Activated CD8-positive, alpha-beta T cell treated with anti-CD3 and anti-CD28 coated beads for 36 hours (primary cell): Measurements from ENCODE around the gene PREB. TPM values are rescaled to one million over a fixed set of nuclear protein-coding genes. Genes with fewer than 3 reads are reported as not detected.

Source experiments
- ATAC-seq: fragments of 200-7000 bp; cut with Tn5 transposase; one replicate; pipeline ENCODE4 v1.10.0; 2021; ENCODE audit warnings: mild to moderate bottlenecking, moderate library complexity
- CTCF ChIA-PET: fragments of 350-600 bp; sonication (Branson Sonifier 250); formaldehyde crosslinking; loops from one replicate; lab custom pipeline; 2021; ENCODE audit warnings: antibody characterized with exemption; lab: Charles Lee
- POLR2A ChIA-PET: fragments of 350-600 bp; sonication (Branson Sonifier 250); formaldehyde crosslinking; loops from one replicate; lab custom pipeline; 2021; ENCODE audit warnings: antibody characterized with exemption; lab: Charles Lee
- DNase-seq: peaks from one replicate; pipeline ENCODE4 v3.0.0-alpha.2; 2020
- H3K27ac Mint-ChIP-seq: one replicate; pipeline ENCODE4 v1.8.0; 2021; ENCODE audit warnings: mild to moderate bottlenecking, mixed read lengths
- H3K27me3 Mint-ChIP-seq: one replicate; pipeline ENCODE4 v1.8.0; 2021; ENCODE audit warnings: mixed read lengths
- H3K36me3 Mint-ChIP-seq: one replicate; pipeline ENCODE4 v1.8.0; 2021; ENCODE audit warnings: low read depth, mixed read lengths
- H3K4me1 Mint-ChIP-seq: one replicate; pipeline ENCODE4 v1.8.0; 2021; ENCODE audit warnings: low read depth, mixed read lengths
- H3K4me3 Mint-ChIP-seq: one replicate; pipeline ENCODE4 v1.8.0; 2021; ENCODE audit warnings: mild to moderate bottlenecking, moderate library complexity, mixed read lengths
- H3K9me3 Mint-ChIP-seq: one replicate; pipeline ENCODE4 v1.8.0; 2021; ENCODE audit warnings: mixed read lengths
- CTCF ChIP-seq: fragments of 200-600 bp; IDR thresholded peaks from one replicate; pipeline ENCODE4 v1.8.0; 2022; ENCODE audit warnings: antibody characterized with exemption, mild to moderate bottlenecking
- intact Hi-C: fragments of 100-400 bp; cut with micrococcal nuclease; formaldehyde crosslinking; loops from one replicate; pipeline ENCODE4 v1.10.0; 2022
- total RNA-seq, 2 experiments: library from RNA; stranded (reverse); gene quantifications; one replicate each; pipeline ENCODE4 v1.2.3, GENCODE V29; 2021

PREB gene
- total RNA-seq, 2 experiments from 2014 or later = 60.5 to 63.2 TPM

GRCh38 chr2:27171351-27171848 is 37.0 kb upstream of the PREB start:
- Mint-ChIP-seq H3K4me1 (peaks cover 6% of the 10 kb centered on the region), H3K36me3 (no peaks in the 10 kb centered on the region), H3K9me3 (no peaks in the 10 kb centered on the region), H3K27me3 (peaks cover 11% of the 10 kb centered on the region), H3K4me3 (no peak overlapping the region), H3K27ac (no peak overlapping the region)
- no peak for DNase-seq
- ChIA-PET CTCF (interaction anchor here (0.8 to 2.4 kb wide), 9 partner anchors 12 to 210 kb away, joined by 3 to 27 read pairs (median 3); no protein-coding TSS in a partner anchor), POLR2A (no interaction called here)
- no peak for ATAC-seq
- no peak for TF ChIP-seq CTCF
- intact Hi-C loops = no loop called here

- DNase-seq (no peak), ATAC-seq (no peak)
- Mint-ChIP-seq H3K4me1 (peaks cover 6% of the 10 kb centered on the region), H3K9me3 (no peaks in the 10 kb centered on the region), H3K27ac (no peak overlapping the region), H3K36me3 (no peaks in the 10 kb centered on the region), H3K4me3 (no peak overlapping the region), H3K27me3 (peaks cover 9% of the 10 kb centered on the region)
- no peak for TF ChIP-seq CTCF
- ChIA-PET CTCF (interaction anchor here (1.0 to 2.4 kb wide), 31 partner anchors 8 to 239 kb away, joined by 3 to 27 read pairs (median 4); partner anchors contain the start of gene ABHD1), POLR2A (no interaction called here)
- intact Hi-C loops = no loop called here
Measured at GRCh38 chr2:27170581-27171337, 36.3 kb upstream of the PREB start.

GRCh38 chr2:27164960-27165763 is 30.7 kb upstream of the PREB start:
- no peak for TF ChIP-seq CTCF
- intact Hi-C loops = no loop called here
- Mint-ChIP-seq H3K27ac (no peak overlapping the region), H3K36me3 (no peaks in the 10 kb centered on the region), H3K9me3 (no peaks in the 10 kb centered on the region), H3K4me3 (no peak overlapping the region), H3K27me3 (peaks cover 1% of the 10 kb centered on the region), H3K4me1 (peaks cover 4% of the 10 kb centered on the region)
- ATAC-seq (no peak), DNase-seq (no peak)
- ChIA-PET POLR2A (no interaction called here), CTCF (interaction anchor here (1.4 to 1.9 kb wide), 3 partner anchors 11 to 115 kb away, joined by 4 to 7 read pairs (median 5); no protein-coding TSS in a partner anchor)

- no peaks in the 10 kb centered on the region for H3K9me3 Mint-ChIP-seq
- ChIA-PET POLR2A (interaction anchor here (0.7 kb wide), 1 partner anchor 349 kb away, joined by 3 read pairs; no protein-coding TSS in a partner anchor), CTCF (no interaction called here)
- no peak for TF ChIP-seq CTCF
- intact Hi-C loops = no loop called here
- no peak overlapping the region for H3K27ac Mint-ChIP-seq
- H3K36me3 Mint-ChIP-seq = no peaks in the 10 kb centered on the region
- H3K27me3 Mint-ChIP-seq = no peaks in the 10 kb centered on the region
- DNase-seq (no peak), ATAC-seq (no peak)
- H3K4me1 Mint-ChIP-seq = peaks cover 4% of the 10 kb centered on the region
- no peak overlapping the region for H3K4me3 Mint-ChIP-seq
Measured at GRCh38 chr2:27162151-27163121, 28.0 kb upstream of the PREB start.
